Measurements from ENCODE around the gene RLIM.
"Not testable (repeated sequence)": the region's sequence is repeated elsewhere in the genome, so short reads cannot be mapped to it uniquely, and the experiment has no call there.

Gene RLIM, protein sequence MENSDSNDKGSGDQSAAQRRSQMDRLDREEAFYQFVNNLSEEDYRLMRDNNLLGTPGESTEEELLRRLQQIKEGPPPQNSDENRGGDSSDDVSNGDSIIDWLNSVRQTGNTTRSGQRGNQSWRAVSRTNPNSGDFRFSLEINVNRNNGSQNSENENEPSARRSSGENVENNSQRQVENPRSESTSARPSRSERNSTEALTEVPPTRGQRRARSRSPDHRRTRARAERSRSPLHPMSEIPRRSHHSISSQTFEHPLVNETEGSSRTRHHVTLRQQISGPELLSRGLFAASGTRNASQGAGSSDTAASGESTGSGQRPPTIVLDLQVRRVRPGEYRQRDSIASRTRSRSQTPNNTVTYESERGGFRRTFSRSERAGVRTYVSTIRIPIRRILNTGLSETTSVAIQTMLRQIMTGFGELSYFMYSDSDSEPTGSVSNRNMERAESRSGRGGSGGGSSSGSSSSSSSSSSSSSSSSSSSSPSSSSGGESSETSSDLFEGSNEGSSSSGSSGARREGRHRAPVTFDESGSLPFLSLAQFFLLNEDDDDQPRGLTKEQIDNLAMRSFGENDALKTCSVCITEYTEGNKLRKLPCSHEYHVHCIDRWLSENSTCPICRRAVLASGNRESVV

DNA sequence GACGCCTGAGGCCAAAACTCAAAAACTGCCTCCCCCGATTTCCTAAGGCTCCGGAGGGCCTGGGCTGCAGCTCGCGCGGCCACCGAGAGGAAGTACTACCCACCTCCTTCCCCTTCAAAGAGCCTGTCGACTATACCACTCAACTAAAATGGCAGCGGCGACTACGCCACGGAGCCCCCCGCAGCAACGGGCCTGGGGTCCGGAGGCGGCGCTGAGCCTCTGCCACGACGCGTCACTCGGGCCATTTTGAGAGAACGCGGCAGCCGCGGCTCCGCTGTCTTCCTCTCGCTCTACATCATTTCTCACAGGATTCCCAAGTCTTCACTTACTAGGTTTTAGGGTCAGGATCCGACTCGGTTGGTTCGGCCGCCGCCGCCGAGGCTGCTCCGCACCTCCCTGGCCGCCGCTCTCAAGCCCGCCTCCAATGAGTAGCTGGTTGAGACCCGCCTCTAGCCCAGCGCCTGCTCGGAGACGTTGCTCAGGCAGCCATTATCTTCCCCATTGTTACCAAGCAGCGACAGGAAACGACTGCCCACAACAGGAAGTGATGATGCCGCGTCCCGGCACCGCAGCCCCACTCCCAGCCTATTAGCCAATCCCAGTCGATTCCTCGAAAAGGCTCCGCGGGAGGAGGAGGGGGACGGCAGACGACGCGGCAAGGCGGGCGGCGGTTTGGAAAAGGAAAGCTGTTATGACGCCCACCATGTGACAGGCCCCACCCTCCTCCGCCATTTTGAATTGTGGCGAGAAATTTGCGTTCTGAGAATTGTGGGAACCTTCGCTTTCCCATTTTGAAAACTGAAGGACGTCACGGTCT lies at the start of gene RLIM:
Gene RLIM, minus strand, starts transcription at position 532 of the 817 bp plus-strand sequence. CDS start 18,647 bp downstream, outside the sequence.
- peak within 1 kb of the TSS; percentile 82 for H3K4me3 ChIP-seq (ENCODE audit: low read depth, low read length)
- TF ChIP-seq CTCF (IDR thresholded peaks at IDR 0.05; ENCODE audit: low read depth, low read length), result no peak

- H3K4me3 ChIP-seq (ENCODE audit: low read depth, low read length), result no peak overlapping the region
- no peak for TF ChIP-seq CTCF (IDR thresholded peaks at IDR 0.05; ENCODE audit: low read depth, low read length)
Observed at GRCh38 chrX:74656079-74656745, 41.8 kb upstream of the RLIM start.

- H3K4me3 ChIP-seq (ENCODE audit: low read depth, low read length), result not testable (repeated sequence)
Observed at GRCh38 chrX:74654953-74655352, 40.5 kb upstream of the RLIM start.

DNA sequence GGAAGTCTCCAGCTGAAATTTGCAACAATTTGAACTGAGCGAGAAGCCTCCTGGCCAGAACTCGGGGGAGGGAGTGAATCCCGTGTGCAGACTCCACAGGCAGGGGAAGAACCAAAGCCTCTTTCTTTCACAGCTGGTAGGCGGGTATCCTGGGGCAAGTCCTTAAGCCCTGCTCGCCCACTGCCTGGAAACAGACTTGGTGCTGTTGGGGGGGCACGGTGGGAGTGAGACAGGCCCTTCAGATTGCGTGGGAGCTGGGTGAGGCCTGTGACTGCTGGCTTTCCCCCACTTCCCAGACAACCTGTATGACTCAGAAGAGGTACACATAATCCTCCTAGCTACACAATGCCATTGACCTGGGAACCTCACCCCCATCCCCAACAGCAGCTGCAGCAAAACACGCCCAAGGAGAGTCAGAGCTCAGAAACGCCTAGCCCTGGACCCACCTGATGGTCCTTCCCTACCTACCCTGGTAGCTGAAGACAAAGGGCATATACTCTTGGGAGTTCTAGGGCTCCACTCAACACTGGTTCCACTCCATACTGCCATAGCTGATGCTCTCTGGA lies 22.4 kb upstream of the RLIM start:
- no peak overlapping the region for H3K4me3 ChIP-seq (ENCODE audit: low read depth, low read length)
- no peak for TF ChIP-seq CTCF (IDR thresholded peaks at IDR 0.05; ENCODE audit: low read depth, low read length)

DNA sequence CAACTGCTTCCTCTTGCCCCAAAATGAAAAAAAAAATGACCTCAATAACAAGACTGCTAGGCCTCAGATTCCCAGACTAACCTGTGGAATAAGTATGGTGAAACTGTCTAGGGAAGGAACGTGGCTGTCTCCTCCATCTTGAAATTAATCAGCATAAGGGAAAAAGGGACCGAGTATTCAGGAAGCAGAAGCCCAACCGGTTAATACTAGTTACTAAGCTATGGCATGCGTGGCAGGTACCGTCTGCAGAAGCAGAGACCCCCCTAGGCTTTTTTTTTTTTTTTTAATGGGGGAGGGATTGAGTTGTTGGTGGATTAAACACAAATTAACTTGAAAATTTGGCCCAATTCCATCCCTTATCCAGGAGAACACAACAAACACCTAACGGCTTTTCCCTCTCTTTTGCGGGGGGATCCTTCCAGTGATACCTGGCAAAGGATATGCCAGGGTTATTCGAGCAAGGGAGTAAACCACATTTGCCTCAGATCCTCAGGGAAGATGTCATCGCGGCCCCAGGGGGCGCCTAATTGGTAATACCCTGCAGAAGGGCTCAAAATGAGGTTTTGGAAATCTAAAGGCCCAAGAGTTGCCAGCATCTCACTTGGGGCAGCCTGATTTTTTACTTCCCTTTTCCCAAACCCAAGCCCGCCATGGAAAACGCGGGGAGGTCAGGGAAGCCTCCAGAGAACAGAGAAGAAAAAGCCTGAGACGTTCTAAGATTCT lies 893 bp downstream of the RLIM start:
- peak overlapping the region; percentile 82 for H3K4me3 ChIP-seq (ENCODE audit: low read depth, low read length)
- no peak for TF ChIP-seq CTCF (IDR thresholded peaks at IDR 0.05; ENCODE audit: low read depth, low read length)

DNA sequence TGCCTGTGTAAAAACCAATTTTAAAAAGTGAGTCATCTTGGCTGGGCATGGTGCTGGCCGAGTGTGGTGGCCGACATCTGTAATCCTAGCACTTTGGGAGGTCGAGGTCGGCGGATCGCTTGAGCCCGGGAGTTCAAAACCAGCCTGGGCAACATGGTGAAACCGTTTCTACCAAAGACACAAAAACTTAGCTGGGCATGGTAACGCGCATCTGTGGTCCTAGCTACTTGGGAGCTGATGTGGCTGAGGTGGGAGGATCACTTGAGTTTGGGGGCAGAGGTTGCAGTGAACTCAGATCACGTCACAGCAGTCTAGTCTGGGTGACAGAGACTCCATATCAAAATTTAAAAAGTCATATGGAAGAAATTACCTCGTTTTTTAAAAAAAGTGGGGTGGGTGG lies 7.6 kb downstream of the RLIM start:
- H3K4me3 ChIP-seq (ENCODE audit: low read depth, low read length), result no peak overlapping the region
- TF ChIP-seq CTCF (IDR thresholded peaks at IDR 0.05; ENCODE audit: low read depth, low read length), result no peak
